GM21723 (cell line): Measurements from ENCODE around the gene AFAP1L1.

Experiments used
- ATAC-seq: cut with Tn5 transposase; IDR thresholded peaks from one replicate; pipeline ENCODE4 v1.9.1; 2021; ENCODE audit warnings: mild to moderate bottlenecking, moderate library complexity; ENCODE audit not compliant: unreplicated experiment

Gene AFAP1L1

DNA sequence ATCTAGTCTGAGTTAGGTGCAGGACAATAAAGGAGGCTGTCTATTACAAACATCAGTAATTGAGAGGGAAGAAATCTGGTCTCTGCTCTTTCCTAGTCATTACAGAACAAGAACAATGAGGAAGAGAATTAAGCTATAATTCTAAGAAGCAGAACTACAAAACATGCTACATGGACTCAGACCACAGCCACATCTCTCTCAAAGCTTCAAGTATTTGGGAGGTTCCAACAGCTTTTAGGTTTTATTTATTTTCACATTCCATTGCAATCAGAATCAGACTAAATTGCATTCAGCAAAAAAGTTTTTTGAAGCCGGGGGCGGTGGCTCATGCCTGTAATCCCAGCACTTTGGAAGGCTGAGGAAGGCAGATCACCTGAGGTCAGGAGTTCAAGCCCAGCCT is 72.5 kb downstream of the AFAP1L1 start:
- no peak for ATAC-seq

GRCh38 chr5:149345147-149345891 is 73.7 kb downstream of the AFAP1L1 start, which contains the start of gene GRPEL2:
GRPEL2 (plus strand) TSS chr5:149345499; CDS start chr5:149345540, 41 bp downstream.
- ATAC-seq: peak; percentile 98

- ATAC-seq: peak; percentile 4
Measured at GRCh38 chr5:149345892-149346222, 74.2 kb downstream of the AFAP1L1 start.

GRCh38 chr5:149348518-149348917 is 76.9 kb downstream of the AFAP1L1 start:
- ATAC-seq: no peak

DNA sequence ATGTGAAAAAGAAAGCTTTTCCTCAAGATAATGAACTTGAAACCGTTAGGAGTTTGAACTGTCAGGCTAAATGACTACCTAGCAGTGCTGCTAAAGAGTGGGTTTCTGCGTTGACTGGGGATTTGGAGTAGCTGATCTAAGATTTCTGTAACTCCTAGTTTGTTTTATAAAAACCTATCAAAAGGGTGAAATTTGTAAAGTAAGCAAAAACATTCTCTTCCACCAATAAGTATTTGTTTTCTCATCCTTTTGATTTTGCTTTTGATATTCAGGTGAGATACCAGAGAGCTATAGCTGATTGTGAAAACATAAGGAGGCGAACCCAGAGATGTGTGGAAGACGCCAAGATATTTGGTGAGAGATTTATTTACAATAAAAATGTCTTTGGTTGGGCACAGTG is 77.7 kb downstream of the AFAP1L1 start:
- no peak for ATAC-seq

DNA sequence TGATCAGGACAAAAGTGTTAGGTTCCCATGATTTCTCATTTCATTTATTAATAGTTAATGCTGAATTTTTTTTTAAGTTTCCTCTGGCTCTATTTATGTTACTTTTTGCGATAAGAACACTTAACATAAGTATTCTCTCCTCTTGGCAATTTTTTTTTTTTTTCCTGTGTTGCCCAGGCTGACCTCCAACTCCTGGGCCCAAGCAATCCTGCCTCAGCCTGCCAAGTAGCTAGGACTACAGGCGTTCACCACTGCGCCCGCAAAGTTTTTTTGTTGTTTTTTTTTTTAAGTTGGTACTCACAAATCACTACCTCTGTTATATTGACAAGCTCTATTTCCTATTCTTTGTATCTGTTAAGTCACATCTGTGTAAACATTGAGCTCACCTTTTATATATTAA is 80.5 kb downstream of the AFAP1L1 start:
- ATAC-seq: no peak

- no peak for ATAC-seq
Measured at GRCh38 chr5:149353911-149354310, 82.3 kb downstream of the AFAP1L1 start.

DNA sequence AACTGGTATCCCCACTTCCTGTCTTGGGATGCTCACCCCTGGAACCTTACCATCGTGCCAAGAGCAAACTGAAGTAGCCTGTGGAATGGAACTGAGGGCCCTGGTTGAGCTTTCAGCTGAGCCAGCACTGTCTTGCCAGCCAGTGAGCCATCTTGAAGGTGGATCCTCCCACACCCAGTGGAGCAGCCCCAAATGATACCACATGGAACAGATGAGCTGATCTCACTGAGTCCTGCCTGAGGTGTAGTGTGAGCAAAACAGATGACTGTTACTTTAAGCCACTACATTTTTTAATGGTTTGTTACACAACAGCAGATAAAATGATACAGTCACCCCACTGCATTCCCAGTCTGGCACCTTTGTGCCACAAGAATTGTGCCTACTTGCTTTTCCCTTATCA is 84.0 kb downstream of the AFAP1L1 start:
- no peak for ATAC-seq

DNA sequence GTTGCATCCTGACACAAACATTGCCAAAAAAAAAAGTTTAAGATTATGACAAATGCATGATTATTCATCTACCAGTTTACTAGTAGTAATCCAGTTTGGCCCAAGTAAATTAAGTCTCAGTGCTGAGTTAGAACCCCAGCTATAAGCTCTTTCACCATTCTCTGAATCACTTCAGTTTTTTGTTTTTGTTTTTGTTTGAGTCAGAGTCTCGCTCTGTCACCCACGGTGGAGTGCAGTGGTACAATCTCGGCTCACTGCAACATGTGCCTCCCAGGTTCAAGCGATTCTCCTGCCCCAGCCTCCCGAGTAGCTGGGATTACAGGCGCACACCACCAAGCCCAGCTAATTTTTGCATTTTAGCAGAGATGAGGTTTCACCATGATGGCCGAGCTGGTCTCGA is 84.7 kb downstream of the AFAP1L1 start:
- no peak for ATAC-seq

DNA sequence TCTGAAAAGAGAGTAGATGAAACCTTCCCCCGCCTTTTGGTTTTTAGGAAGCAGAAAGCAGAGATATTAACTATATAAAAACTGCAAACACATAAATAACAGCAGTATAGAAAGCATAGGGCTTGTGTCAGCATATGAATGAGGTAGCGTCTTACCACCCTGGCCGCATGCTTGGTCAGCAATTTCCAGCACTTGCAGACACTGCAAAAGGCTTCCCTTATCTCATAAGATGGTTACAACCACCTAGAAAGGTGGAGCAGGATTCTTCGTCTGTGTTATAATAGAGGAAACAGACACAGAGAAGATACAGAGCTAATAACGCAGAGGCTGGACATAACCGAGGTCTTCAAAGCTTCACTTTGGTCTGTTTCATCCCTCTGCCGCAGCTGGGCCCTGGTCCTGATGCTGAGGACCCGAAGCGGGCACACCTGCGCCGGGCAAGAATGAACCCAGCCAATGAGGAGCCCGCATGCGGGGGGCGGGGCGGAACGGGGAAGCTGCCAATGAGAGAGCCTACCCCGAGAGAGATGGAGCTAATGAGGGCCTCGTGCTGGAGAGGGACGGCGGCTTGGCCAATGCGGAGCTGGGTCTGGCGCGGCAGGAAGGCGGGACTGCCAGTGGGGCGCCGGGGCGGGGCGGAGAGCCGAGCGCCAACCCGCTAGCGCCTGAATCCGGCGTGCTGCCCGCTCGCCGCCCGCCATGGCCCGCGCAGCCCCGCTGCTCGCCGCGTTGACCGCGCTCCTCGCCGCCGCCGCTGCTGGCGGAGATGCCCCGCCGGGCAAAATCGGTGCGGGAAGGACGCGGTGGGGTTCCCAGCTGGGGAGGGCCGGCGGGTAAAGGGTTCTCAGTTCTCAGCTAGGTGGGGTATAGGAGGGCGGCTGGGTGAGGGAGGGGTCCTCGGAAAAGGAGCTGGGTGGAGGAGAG is 86.0 kb downstream of the AFAP1L1 start, which contains the start of gene PCYOX1L:
TSS of gene PCYOX1L (plus strand) at position 677 of the 924 bp plus-strand sequence. CDS start at position 700, 23 bp downstream.
- ATAC-seq: peak; percentile 99

GRCh38 chr5:149358294-149358651 is 86.6 kb downstream of the AFAP1L1 start:
- peak; percentile 24 for ATAC-seq

- no peak for ATAC-seq
Measured at GRCh38 chr5:149358868-149359495, 87.3 kb downstream of the AFAP1L1 start.

DNA sequence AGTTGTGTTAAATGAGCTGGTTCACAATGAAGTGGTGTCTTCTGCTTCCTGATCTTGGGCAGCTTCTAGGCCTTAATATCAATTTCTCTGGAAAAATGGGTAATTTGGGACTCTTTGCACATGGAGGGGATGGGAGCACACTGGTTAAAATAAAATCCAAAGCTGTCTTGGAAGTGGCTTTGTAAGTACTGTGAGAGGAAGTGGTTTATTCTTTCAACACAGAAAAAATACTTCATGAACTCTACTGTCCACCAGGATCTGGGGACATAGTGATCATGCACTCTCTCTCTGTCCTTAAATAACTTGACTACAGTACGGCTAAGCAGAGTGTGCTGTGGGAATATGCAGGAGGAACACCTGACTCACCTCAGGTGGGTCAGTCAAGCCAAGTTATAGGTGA is 88.6 kb downstream of the AFAP1L1 start:
- ATAC-seq: no peak

DNA sequence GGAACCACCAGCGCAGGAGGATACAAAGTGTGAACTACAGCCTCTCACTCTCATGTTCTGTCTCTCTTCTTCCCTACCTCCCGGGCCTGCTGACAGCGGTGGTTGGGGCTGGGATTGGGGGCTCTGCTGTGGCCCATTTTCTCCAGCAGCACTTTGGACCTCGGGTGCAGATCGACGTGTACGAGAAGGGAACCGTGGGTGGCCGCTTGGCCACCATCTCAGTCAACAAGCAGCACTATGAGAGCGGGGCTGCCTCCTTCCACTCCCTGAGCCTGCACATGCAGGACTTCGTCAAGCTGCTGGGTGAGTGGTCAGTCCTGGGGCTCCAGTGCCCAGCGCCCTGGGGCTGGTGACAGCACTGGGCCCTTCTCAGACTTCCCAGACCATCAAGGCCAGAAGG is 90.9 kb downstream of the AFAP1L1 start:
- no peak for ATAC-seq

- ATAC-seq: no peak
Measured at GRCh38 chr5:149363358-149363757, 91.7 kb downstream of the AFAP1L1 start.

DNA sequence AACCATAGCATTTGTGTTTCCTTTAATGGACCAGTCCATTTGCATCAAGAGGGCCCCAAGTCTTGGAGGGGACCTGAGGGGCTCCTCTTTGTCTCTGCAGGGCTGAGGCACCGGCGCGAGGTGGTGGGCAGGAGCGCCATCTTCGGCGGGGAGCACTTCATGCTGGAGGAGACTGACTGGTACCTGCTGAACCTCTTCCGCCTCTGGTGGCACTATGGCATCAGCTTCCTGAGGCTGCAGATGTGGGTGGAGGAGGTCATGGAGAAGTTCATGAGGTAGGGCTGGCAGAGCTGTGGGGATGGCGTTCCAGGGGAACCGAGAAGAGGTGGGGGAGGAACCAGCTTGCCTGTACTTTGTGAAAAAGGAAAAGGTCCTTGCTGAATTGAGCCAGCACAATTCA is 92.3 kb downstream of the AFAP1L1 start:
- no peak for ATAC-seq

DNA sequence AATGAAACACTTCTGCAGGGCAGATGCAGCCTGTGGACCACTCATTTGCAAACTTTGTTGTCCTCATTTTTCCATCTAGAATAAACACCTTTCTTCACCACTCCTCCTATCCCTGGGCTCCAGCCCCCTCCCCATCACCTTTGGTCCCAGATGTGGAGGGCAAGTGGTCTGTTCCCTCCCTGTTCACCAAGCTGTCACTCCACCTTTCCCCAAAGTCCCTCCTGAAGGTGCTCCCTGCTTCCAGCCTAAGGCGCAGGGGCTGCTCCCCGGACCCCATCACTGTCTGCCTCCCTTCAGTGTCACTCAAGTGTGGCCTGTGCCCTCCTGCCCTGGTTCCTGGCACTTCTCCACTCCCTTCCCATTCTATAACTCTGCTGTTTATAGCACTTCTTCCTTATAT is 93.1 kb downstream of the AFAP1L1 start:
- ATAC-seq: no peak

DNA sequence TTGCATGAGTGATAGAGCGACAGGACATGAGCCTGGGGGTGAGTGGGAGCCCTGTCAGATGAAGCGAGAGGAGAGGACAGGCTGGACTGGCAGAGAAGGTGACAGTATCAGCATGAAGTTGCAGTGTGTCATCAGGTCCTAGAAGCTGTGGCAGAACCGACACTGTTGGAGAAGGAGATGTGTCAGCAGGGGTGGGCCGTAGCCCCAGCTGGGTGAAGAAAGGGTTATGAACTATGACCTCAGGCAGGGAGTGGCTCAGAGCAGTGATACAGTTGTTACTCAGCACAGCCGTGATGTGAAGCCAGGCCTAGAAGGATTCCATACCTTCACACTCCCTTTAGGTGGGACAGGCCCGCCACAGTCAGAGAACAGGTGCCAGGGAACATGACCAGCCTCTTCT is 93.8 kb downstream of the AFAP1L1 start:
- no peak for ATAC-seq

- ATAC-seq: no peak
Measured at GRCh38 chr5:149366169-149366729, 94.6 kb downstream of the AFAP1L1 start.

GRCh38 chr5:149367249-149367971 is 95.8 kb downstream of the AFAP1L1 start:
- ATAC-seq: peak; percentile 75
